ENCODE results near the gene CUEDC2.
A peak's percentile ranks its signal among the peaks of the same experiment; 100 is the strongest.

- TF ChIP-seq CTCF (IDR thresholded peaks at IDR 0.05 in 2 of 3, conservative IDR thresholded peaks at IDR 0.05 in 1 of 3; ENCODE audit: control insufficient read depth in 2 of 3, extremely low read depth in 1 of 3, insufficient read depth in 1 of 3, low read depth in 3 of 3, low read length in 3 of 3) (no peak), POLR2A (IDR thresholded peaks at IDR 0.05; ENCODE audit: low read depth, low read length) (peak; percentile 7; the same call in 1 of the 2 replicates), POLR2AphosphoS5 (IDR thresholded peaks at IDR 0.05; ENCODE audit: low read length) (no peak), SIN3A (IDR thresholded peaks at IDR 0.05; ENCODE audit: low read depth, low read length) (no peak), EP300 (IDR thresholded peaks at IDR 0.05; ENCODE audit: borderline replicate concordance in 1 of 2, control insufficient read depth in 1 of 2, low read depth in 2 of 2, low read length in 2 of 2) (no peak), SIX5 (IDR thresholded peaks at IDR 0.05; ENCODE audit: low read depth, low read length, severe bottlenecking) (no peak), CBFB (IDR thresholded peaks at IDR 0.05; ENCODE audit: low read depth) (no peak)
Observed at GRCh38 chr10:102401735-102402511, 30.5 kb downstream of the CUEDC2 start.
